Suprapubic skin (tissue), 4 donors: ENCODE data around the gene SRSF6.

Experiments
- CTCF ChIP-seq, 2 donors: fragments of 200-600 bp in 1 of 2; fragments of 450-650 bp in 1 of 2; sonication (generic) in 1 of 2; IDR thresholded peaks; one replicate each; pipeline ENCODE4 v1.5.1; 2016 to 2019; ENCODE audit warnings: antibody characterized with exemption in 2 of 2, mild to moderate bottlenecking in 1 of 2, moderate library complexity in 1 of 2
- EP300 ChIP-seq: sonication (generic); formaldehyde crosslinking; IDR thresholded peaks from one replicate; pipeline ENCODE4 v1.6.1; 2017; ENCODE audit warnings: antibody characterized with exemption
- POLR2A ChIP-seq, 2 donors: fragments of 450-650 bp; IDR thresholded peaks; one replicate each; pipeline ENCODE4 v1.6.1; 2017; ENCODE audit warnings: antibody characterized with exemption in 2 of 2, mild to moderate bottlenecking in 2 of 2, moderate library complexity in 2 of 2
- POLR2AphosphoS5 ChIP-seq, 3 donors: sonication (generic); formaldehyde crosslinking; IDR thresholded peaks; one replicate each; pipeline ENCODE4 v1.6.1; 2017; ENCODE audit warnings: antibody characterized with exemption in 3 of 3

- TF ChIP-seq POLR2A (IDR thresholded peaks at IDR 0.05): no peak
- no peak for TF ChIP-seq CTCF (IDR thresholded peaks at IDR 0.05)
- no peak for TF ChIP-seq EP300
- no peak for TF ChIP-seq POLR2AphosphoS5 (IDR thresholded peaks at IDR 0.05)
Observed at GRCh38 chr20:43444107-43444506, 13.6 kb upstream of the SRSF6 start.
